ENCODE data around the gene TPGS1. TPM values are rescaled to one million over a fixed set of nuclear protein-coding genes. Genes with fewer than 3 reads are reported as not detected.

TPGS1 gene
- total RNA-seq, 3 donors from 2014 or later = 15.5 to 20.6 (median 16.0) TPM

GRCh38 chr19:530134-531008 is 23.1 kb downstream of the TPGS1 start:
- H3K9me3 ChIP-seq = no peaks in the 10 kb centered on the region
- peaks cover 21% of the 10 kb centered on the region for H3K4me1 ChIP-seq (ENCODE audit: low read depth)
- peak; percentile 37 for ATAC-seq
- DNase-seq = peak in 1 of 3 donors; percentile 59
- H3K36me3 ChIP-seq (ENCODE audit: low read depth) = no peaks in the 10 kb centered on the region
- peak overlapping the region; percentile 71 for H3K4me3 ChIP-seq
- TF ChIP-seq, protein P1, sequence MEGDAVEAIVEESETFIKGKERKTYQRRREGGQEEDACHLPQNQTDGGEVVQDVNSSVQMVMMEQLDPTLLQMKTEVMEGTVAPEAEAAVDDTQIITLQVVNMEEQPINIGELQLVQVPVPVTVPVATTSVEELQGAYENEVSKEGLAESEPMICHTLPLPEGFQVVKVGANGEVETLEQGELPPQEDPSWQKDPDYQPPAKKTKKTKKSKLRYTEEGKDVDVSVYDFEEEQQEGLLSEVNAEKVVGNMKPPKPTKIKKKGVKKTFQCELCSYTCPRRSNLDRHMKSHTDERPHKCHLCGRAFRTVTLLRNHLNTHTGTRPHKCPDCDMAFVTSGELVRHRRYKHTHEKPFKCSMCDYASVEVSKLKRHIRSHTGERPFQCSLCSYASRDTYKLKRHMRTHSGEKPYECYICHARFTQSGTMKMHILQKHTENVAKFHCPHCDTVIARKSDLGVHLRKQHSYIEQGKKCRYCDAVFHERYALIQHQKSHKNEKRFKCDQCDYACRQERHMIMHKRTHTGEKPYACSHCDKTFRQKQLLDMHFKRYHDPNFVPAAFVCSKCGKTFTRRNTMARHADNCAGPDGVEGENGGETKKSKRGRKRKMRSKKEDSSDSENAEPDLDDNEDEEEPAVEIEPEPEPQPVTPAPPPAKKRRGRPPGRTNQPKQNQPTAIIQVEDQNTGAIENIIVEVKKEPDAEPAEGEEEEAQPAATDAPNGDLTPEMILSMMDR (IDR thresholded peaks at IDR 0.05) = no peak
- intact Hi-C loops (cut with DNase I, micrococcal nuclease) = no loop called here

DNA sequence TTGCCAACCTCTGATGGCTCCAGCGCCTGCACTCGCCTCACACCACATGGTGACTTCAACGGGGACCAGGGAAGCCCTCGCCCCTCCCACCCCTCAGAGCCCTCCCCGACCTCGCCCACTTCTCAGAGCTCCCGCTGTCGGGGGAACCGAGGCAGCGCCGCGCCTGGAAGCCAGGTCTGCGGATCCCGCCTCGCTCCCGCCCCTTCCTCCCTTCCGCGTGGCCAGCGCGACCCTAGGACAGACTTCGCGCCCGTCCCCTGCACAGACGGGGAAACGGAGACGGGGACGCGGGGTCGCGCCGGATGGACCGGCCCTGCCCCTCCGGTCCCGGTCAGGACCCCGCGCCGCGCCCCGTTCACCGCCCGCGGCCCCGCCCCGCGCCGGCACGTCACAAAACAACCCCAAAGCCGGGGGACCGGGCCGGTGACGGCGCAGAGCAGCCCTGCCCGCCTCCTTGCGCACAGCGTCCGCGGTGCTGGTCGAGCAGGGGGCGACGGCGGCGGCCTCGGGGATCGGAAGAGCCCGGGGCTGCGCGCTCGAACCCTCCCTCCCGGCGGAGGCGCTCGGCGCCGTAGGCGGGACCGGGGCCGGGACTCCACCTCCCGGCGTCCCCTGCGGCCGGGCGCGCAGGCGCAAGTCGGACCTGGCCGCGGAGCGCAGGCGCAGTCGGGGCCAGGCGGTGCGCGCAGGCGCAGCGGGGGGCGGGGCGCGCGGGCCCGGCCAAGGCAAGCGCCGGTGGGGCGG is 23.9 kb downstream of the TPGS1 start:
- DNase-seq (peak; percentile 82 to 94 (median 89)), ATAC-seq (peak; percentile 88)
- Histone ChIP-seq H3K4me1 (ENCODE audit: low read depth) (peaks cover 21% of the 10 kb centered on the region), H3K9me3 (no peaks in the 10 kb centered on the region), H3K36me3 (ENCODE audit: low read depth) (no peaks in the 10 kb centered on the region), H3K4me3 (peak overlapping the region; percentile 71)
- TF ChIP-seq, protein P1 (IDR thresholded peaks at IDR 0.05) = no peak
- intact Hi-C loops (cut with DNase I, micrococcal nuclease) = no loop called here

- TF ChIP-seq, protein P1 (IDR thresholded peaks at IDR 0.05) = no peak
- intact Hi-C loops (cut with DNase I, micrococcal nuclease) = no loop called here
- ATAC-seq (peak; percentile 3), DNase-seq (peak in 1 of 3 donors; percentile 61)
- peaks cover 21% of the 10 kb centered on the region for H3K4me1 ChIP-seq (ENCODE audit: low read depth)
- H3K9me3 ChIP-seq = no peaks in the 10 kb centered on the region
- H3K36me3 ChIP-seq (ENCODE audit: low read depth) = peaks cover 7% of the 10 kb centered on the region
- peak within 1 kb of the TSS; percentile 71 for H3K4me3 ChIP-seq
These were observed 24.7 kb downstream of the TPGS1 start, which contains the start of gene CDC34 for GRCh38 chr19:531753-532560. Gene CDC34 (plus strand): TSS chr19:531760. CDS start chr19:531932, 172 bp downstream.

DNA sequence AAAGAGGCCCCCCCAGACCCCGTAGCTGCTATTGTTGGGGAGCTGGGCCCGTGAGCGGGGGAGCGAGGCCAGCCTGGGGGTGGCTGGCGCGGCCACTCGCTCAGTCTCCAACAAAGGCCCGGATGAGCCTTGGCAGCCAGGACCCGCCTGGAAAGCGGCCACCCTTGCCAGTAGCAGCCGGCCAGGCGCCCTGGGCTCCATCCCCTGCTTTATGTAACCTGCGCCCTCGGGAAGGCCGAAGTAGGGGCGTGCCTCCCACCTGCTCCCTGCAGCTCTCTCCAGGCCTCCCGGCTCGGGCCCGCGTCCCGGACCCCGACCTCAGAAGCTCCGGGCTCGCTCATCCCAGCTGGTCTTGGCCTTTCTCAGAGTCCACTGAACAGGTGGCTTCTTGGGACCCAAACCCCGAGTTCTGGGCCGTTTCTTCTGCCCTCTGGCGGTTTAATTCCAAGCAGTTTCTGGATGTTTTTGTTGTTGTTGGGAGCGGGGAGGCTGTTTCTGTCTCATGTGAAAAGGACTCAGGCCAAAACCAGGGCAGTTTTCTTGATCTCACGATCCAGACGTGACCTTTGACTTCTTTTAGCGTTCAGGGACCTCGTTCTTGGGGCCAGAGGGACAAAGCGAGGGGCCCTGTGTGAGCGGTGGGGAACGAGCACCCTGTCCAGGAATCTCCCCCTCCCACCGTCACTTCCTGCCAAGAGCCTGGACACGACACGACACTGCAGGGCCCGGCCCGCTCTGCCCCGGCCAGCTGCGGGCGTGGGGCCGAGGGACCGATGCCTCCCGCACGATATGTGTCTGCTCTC is 25.5 kb downstream of the TPGS1 start:
- intact Hi-C loops (cut with DNase I, micrococcal nuclease) = no loop called here
- ATAC-seq (peak; percentile 31), DNase-seq (peak; percentile 67 to 74 (median 67))
- Histone ChIP-seq H3K9me3 (no peaks in the 10 kb centered on the region), H3K36me3 (ENCODE audit: low read depth) (peaks cover 9% of the 10 kb centered on the region), H3K4me3 (peak overlapping the region; percentile 71), H3K4me1 (ENCODE audit: low read depth) (peaks cover 21% of the 10 kb centered on the region)
- TF ChIP-seq, protein P1 (IDR thresholded peaks at IDR 0.05) = peak; percentile 10

All from mucosa of descending colon (tissue), 3 donors.